Urothelium cell line (cell line): ENCODE results near the gene IFNB1.

Source experiments
- DNase-seq: peaks from one replicate; pipeline ENCODE4 v3.0.0; 2011; ENCODE audit warnings: low spot score, mixed read lengths
- FAIRE-seq: peaks from 2 replicates; lab custom pipeline; 2011; peaks lifted over from hg19 to GRCh38; lab: Jason Lieb, UNC

IFNB1 gene

DNA sequence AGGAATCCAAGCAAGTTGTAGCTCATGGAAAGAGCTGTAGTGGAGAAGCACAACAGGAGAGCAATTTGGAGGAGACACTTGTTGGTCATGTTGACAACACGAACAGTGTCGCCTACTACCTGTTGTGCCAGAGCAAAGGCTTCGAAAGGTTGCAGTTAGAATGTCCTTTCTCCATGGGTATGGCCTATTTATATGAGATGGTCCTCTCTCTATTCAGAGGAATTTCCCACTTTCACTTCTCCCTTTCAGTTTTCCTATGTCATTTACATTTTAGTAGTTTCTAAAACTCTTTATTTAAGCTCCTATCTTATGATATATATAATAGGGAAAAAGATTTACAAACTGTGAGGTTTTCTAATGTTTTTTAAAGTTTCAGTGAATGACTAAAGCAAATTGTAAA, at the start of gene IFNB1:
IFNB1 (minus strand) TSS at position 162 of the 400 bp plus-strand sequence; CDS start at position 89, 73 bp downstream.
- FAIRE-seq: no peak
- no peak for DNase-seq

DNA sequence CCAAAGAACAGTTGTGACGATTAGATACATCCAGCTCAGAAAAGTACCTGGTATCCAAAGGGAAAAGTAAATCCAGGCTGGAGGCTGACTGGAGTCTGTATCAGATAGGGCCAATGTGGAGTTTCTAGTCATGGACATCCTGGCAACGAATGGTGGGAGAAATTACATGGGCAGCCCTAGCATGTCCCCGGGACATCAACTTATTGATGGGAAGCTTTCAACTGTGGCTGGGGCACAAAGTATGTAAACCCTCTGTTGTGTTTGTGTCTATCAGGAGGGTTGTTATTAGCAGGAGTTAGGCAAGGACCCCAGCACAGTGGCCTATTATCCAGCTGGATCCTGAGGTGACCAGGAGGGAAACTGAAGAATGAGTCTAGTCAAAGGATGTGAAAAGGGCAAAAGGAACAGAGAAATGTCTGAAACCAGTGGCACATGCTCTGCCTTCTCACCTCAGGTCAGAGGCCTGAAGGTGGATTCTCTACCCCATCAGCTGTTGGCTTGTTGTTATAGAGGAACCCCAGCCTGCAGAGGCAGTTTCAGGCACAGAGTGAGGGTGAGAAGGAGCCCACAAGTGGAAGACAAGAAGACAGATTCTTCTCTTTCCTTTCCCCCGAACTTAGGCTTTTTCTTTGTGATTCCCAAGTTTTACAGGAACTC, 44.0 kb upstream of the IFNB1 start:
- no peak for DNase-seq
- FAIRE-seq: no peak

DNA sequence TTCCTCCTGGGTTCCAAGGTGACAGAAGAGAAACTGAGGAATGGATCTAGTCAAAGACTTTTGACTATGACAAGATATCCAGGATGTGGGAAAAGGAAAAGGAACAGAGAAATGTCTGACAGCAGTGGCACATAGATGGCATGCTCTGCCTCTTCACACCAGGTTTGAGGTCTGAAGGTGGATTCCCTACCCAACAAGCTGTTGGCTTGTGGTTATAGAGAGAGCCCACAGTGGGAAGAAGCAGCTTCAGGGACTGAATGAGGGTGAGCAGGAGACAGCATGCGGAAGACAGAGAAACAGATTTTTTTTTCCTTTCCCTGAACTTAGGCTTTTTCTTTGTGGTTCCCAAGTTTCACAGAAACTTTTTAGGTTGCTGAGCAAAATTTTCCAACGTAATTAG, 43.3 kb upstream of the IFNB1 start:
- FAIRE-seq (no peak), DNase-seq (no peak)

GRCh38 chr9:21119093-21119770, 41.5 kb upstream of the IFNB1 start:
- FAIRE-seq: no peak
- DNase-seq: no peak

- FAIRE-seq: no peak
- DNase-seq: no peak
Observed at GRCh38 chr9:21114311-21114710, 36.6 kb upstream of the IFNB1 start.

- DNase-seq: peak; percentile 29
Observed at GRCh38 chr9:21110708-21111576, 33.2 kb upstream of the IFNB1 start.

DNA sequence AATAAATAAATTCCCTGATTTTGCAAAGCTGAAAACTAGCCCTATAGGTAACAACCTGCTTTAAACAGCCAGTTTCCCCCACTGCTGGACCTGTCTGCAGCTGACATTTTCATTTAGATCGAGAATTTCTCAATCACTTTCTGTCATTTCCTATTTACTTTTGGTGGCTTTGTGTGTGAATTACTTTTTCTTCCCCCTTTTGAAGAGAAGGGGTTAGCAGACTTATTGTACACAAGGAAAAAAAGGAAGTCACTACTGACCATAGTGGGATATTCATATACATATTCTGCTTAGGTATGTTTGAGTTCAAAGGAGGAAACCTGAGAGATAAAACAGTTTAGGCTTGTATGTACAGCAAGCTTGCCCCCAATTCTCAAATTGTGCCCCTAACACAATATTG, 27.0 kb upstream of the IFNB1 start:
- FAIRE-seq: no peak
- no peak for DNase-seq

More at GRCh38 chr9:21110708-21111576, 33.2 kb upstream of the IFNB1 start:
- no peak for FAIRE-seq

GRCh38 chr9:21102305-21102704, 24.6 kb upstream of the IFNB1 start:
- DNase-seq: no peak

DNA sequence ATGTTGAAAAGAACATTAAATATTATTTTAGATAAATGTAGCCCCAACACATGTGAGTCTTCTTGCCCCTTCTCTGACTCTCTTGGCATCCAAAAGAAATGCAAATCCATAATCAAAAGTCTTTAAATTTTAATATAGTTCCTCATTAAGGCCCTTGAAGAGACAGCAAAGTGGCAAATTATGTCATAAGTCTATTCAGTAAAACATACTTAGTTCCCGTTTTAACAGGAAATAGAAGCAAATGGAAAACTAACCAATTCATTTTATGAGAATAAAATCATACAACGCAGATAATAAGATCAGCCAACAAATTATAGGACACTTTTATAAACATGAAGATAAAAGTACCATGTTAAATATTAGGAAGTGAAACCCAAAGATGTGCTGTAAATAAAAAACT, 20.1 kb upstream of the IFNB1 start:
- FAIRE-seq (no peak), DNase-seq (no peak)

More at GRCh38 chr9:21102305-21102704, 24.6 kb upstream of the IFNB1 start:
- FAIRE-seq: no peak

DNA sequence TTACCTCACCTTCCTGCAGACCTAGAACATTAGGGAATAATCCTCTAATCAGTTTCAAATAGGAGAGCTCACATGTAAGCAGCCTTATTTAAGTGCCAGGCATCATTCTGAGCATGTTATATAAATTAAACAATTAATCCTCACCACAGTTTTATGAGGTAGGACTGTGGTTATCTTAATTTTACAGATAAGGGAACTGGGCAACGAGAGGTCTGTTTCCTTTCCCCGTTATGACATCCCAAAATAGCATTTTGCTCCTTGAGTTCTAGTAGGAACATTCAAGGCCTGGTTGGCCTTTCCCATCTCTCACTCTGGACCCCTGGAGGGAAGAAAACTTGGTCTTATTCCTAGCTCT, 19.1 kb upstream of the IFNB1 start:
- DNase-seq (no peak), FAIRE-seq (no peak)

DNA sequence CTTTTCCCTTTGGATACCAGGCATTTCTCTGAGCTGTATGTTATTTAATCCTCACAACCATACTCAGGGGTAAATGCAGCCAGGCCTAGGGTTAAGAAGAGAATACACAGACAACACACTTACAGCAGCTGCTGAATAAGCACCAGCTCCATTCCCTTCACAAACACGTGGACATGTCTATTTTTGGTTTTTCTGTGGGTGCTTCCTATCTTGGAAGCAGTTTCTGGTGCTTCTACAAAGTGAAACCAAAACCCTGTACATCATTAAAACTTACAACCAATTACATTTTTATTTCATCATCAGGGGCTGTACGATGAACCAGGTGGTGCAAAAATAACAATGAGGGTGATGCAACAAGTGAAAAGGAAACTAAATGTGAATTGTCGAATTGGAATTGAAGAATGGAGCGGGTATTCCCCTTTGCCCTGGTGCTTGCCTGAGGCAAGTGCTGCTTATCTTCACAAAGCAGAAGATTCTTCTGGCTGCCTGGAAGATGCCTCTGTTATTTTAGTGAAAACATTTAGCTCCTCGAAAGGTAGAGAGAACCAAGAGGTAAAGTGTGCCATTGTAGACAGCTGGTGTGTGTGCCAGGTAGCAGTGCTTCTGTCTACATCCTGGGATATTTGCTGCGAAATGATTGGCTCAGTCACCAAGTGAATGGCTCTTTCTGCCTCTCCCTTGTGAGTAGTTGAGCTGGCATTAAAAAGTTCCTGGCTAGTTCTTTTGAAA, 18.6 kb upstream of the IFNB1 start:
- no peak for DNase-seq
- FAIRE-seq: no peak

DNA sequence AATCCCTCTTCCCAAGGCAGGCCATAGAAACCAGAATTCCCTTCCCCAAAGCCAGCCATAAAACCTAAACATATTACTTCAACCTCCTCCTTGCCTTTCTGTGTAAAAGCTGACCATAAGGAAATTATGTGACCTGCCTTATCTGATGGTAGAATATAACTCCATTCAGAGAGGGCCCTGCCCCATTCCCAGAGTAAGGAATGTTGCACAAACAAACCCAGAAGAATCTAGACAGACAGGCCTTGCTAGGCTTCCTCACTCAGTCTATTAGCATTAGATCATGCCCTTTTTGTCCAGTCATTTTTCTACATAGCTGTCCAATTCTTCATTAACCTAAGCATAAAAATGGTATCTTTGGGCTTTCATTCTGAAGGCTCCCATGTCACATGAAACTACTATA, 17.8 kb upstream of the IFNB1 start:
- DNase-seq: no peak

GRCh38 chr9:21086538-21086937, 8.8 kb upstream of the IFNB1 start:
- FAIRE-seq: no peak

More for the DNA sequence above, 17.8 kb upstream of the IFNB1 start:
- FAIRE-seq: no peak

GRCh38 chr9:21085005-21085404, 7.3 kb upstream of the IFNB1 start:
- FAIRE-seq: no peak
- DNase-seq: no peak

More at GRCh38 chr9:21086538-21086937, 8.8 kb upstream of the IFNB1 start:
- no peak for DNase-seq

- DNase-seq (no peak), FAIRE-seq (no peak)
Observed at GRCh38 chr9:21084242-21084850, 6.6 kb upstream of the IFNB1 start.

- FAIRE-seq (no peak), DNase-seq (no peak)
Observed at GRCh38 chr9:21082671-21083070, 4.9 kb upstream of the IFNB1 start.

GRCh38 chr9:21081999-21082398, 4.3 kb upstream of the IFNB1 start:
- DNase-seq: no peak

GRCh38 chr9:21081451-21081850, 3.7 kb upstream of the IFNB1 start:
- no peak for DNase-seq
- no peak for FAIRE-seq

More at GRCh38 chr9:21081999-21082398, 4.3 kb upstream of the IFNB1 start:
- FAIRE-seq: no peak

DNA sequence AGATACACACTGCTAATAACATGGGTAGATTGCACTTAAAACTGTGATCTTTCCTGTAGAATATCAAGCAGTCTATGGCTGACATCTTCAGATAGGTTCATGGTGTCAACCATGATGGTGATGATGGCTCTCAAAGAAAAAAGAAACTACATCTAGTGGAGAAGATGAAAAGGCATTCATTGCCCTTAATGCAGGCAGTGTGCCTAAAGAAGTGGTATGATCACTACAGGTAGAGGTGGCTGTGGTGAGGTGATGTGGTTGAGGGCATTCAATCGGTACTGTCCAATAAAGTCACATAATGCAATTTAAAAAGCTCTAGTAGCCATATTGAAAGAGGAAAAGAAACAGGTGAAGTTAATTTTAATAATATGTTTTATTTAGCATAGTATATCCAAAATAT, 3.1 kb upstream of the IFNB1 start:
- FAIRE-seq (no peak), DNase-seq (no peak)

- FAIRE-seq: no peak
Observed at GRCh38 chr9:21078702-21079101, 960 bp upstream of the IFNB1 start.

More at GRCh38 chr9:21078702-21079101, 960 bp upstream of the IFNB1 start:
- DNase-seq: no peak
